Gastrocnemius medialis (tissue), 4 donors: ENCODE results near the gene MDGA2. TPM values are rescaled to one million over a fixed set of nuclear protein-coding genes. Genes with fewer than 3 reads are reported as not detected.

Experiments used
- ATAC-seq, 2 donors: fragments of 150-250 bp; one replicate each; pipeline ENCODE4 v1.9.1; 2016
- DNase-seq, 2 donors: peaks; one replicate each; pipeline ENCODE4 v3.0.0-alpha.2; 2019
- H3K27ac ChIP-seq, 4 donors: fragments of 200-600 bp; sonication (generic); 1 replicate in 1 of 4; 2 replicates in 3 of 4; pipeline ENCODE4 v1.5.1; 2016 to 2018; ENCODE audit warnings: mild to moderate bottlenecking in 2 of 4, moderate library complexity in 1 of 4
- H3K27me3 ChIP-seq, 3 donors: fragments of 200-600 bp; sonication (generic) in 2 of 3; 1 replicate in 1 of 3; 2 replicates in 2 of 3; pipeline versions ENCODE4 v1.5.1 to v1.6.0; 2016 to 2019; ENCODE audit warnings: mild to moderate bottlenecking in 1 of 3, moderate library complexity in 1 of 3
- H3K36me3 ChIP-seq, 2 donors: fragments of 200-600 bp; sonication (generic) in 1 of 2; one replicate each; pipeline ENCODE4 v1.5.1; 2017 to 2018
- H3K4me1 ChIP-seq, 2 donors: fragments of 200-600 bp; sonication (generic) in 1 of 2; one replicate each; pipeline ENCODE4 v1.5.1; 2016 to 2017; ENCODE audit warnings: mild to moderate bottlenecking in 2 of 2
- H3K4me3 ChIP-seq, 4 donors: fragments of 200-600 bp; sonication (generic) in 3 of 4; 1 replicate in 1 of 4; 2 replicates in 3 of 4; pipeline ENCODE4 v1.5.1; 2016 to 2019; ENCODE audit warnings: mild to moderate bottlenecking in 2 of 4
- H3K9me3 ChIP-seq, 3 donors: fragments of 200-600 bp; sonication (generic) in 2 of 3; 1 replicate in 1 of 3; 2 replicates in 2 of 3; pipeline ENCODE4 v1.5.1; 2016 to 2019
- CTCF ChIP-seq, 5 experiments: fragments of 450-650 bp in 3 of 5; fragments of 200-600 bp in 2 of 5; sonication (generic) in 2 of 5; IDR thresholded peaks in 4 of 5; conservative IDR thresholded peaks in 1 of 5; 1 replicate in 4 of 5; 2 replicates in 1 of 5; pipeline ENCODE4 v1.5.1; 2016 to 2019; ENCODE audit warnings: antibody characterized with exemption in 5 of 5, mild to moderate bottlenecking in 3 of 5, moderate library complexity in 3 of 5
- POLR2A ChIP-seq, 2 donors: fragments of 450-650 bp; IDR thresholded peaks; one replicate each; pipeline ENCODE4 v1.6.1; 2017; ENCODE audit warnings: antibody characterized with exemption in 2 of 2, mild to moderate bottlenecking in 2 of 2, moderate library complexity in 2 of 2
- in situ Hi-C, 4 donors: fragments of 200-750 bp; cut with MboI; loops; one replicate each; pipeline versions ENCODE4 v1.15.0 to v1.8.0; 2017; ENCODE audit warnings: low sequenced_read_pairs in 4 of 4
- intact Hi-C: fragments of 100-400 bp; cut with DNase I; formaldehyde crosslinking; loops from one replicate; pipeline ENCODE4 v1.15.1; 2023; ENCODE audit warnings: low total_unique reads
- total RNA-seq, 4 donors: library from RNA; depleted of rRNA; stranded (reverse); fragments of >200 nt; gene quantifications; one replicate each; pipeline versions ENCODE4 v1.1.0 to v1.2.3, GENCODE V29; 2016

MDGA2 gene
- total RNA-seq, 4 donors from 2014 or later, result not detected

GRCh38 chr14:47438650-47439140 lies 236.7 kb downstream of the MDGA2 start:
- Histone ChIP-seq H3K36me3 (no peaks in the 10 kb centered on the region), H3K4me1 (no peaks in the 10 kb centered on the region), H3K9me3 (no peaks in the 10 kb centered on the region), H3K27me3 (no peaks in the 10 kb centered on the region), H3K27ac (no peak overlapping the region), H3K4me3 (no peak overlapping the region)
- in situ Hi-C loops (no loop called here), intact Hi-C loops (no loop called here)
- TF ChIP-seq CTCF (IDR thresholded peaks at IDR 0.05 in 4 of 5, conservative IDR thresholded peaks at IDR 0.05 in 1 of 5), result no peak
- no peak for TF ChIP-seq POLR2A (IDR thresholded peaks at IDR 0.05)
- DNase-seq (no peak), ATAC-seq (no peak)

DNA sequence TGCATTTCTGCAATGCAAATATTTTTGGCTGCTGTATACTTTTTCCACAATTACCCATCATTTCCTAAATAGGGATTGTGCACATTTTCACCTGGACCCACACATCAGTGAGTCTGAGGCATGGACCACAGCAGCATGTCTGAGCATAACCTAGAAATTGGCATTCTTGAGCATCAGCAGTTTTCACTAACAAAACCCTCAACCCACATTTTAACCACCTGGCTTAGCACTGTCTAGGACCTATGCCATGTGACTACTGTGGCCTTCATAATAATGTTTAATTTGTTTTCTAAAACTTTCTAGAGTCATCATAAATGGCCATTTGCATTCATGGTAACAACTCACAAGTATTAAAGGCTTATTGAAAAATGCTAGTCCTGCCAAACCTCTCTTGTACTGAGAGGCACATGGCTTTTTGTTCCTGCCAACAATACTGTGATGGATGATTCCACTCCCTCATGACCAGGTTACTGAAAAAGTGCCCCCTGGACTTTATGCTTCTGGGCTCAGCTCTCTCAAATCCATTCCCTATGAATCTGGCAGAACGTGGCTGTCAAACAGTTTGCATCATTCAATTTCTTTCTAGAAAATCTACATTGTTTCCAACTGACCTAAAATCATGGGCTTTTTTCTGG lies 240.0 kb downstream of the MDGA2 start:
- Histone ChIP-seq H3K9me3 (no peaks in the 10 kb centered on the region), H3K4me3 (no peak overlapping the region), H3K4me1 (no peaks in the 10 kb centered on the region), H3K36me3 (no peaks in the 10 kb centered on the region), H3K27ac (no peak overlapping the region), H3K27me3 (no peaks in the 10 kb centered on the region)
- in situ Hi-C loops (no loop called here), intact Hi-C loops (no loop called here)
- TF ChIP-seq POLR2A (IDR thresholded peaks at IDR 0.05) (no peak), CTCF (IDR thresholded peaks at IDR 0.05 in 4 of 5, conservative IDR thresholded peaks at IDR 0.05 in 1 of 5) (no peak)
- ATAC-seq, result no peak
- no peak for DNase-seq

GRCh38 chr14:47427629-47428028 lies 247.8 kb downstream of the MDGA2 start:
- H3K4me3 ChIP-seq, result no peak overlapping the region
- no peaks in the 10 kb centered on the region for H3K9me3 ChIP-seq
- no peaks in the 10 kb centered on the region for H3K4me1 ChIP-seq
- no peaks in the 10 kb centered on the region for H3K27me3 ChIP-seq
- no peak overlapping the region for H3K27ac ChIP-seq
- DNase-seq, result no peak
- no peak for ATAC-seq
- in situ Hi-C loops (no loop called here), intact Hi-C loops (no loop called here)
- no peaks in the 10 kb centered on the region for H3K36me3 ChIP-seq
- TF ChIP-seq CTCF (IDR thresholded peaks at IDR 0.05 in 4 of 5, conservative IDR thresholded peaks at IDR 0.05 in 1 of 5), result no peak
- TF ChIP-seq POLR2A (IDR thresholded peaks at IDR 0.05), result no peak

GRCh38 chr14:47425302-47425701 lies 250.1 kb downstream of the MDGA2 start:
- no peaks in the 10 kb centered on the region for H3K4me1 ChIP-seq
- H3K27ac ChIP-seq, result no peak overlapping the region
- intact Hi-C loops (no loop called here), in situ Hi-C loops (no loop called here)
- no peak overlapping the region for H3K4me3 ChIP-seq
- DNase-seq (no peak), ATAC-seq (no peak)
- H3K27me3 ChIP-seq, result no peaks in the 10 kb centered on the region
- no peaks in the 10 kb centered on the region for H3K9me3 ChIP-seq
- no peaks in the 10 kb centered on the region for H3K36me3 ChIP-seq
- TF ChIP-seq POLR2A (IDR thresholded peaks at IDR 0.05) (no peak), CTCF (IDR thresholded peaks at IDR 0.05 in 4 of 5, conservative IDR thresholded peaks at IDR 0.05 in 1 of 5) (no peak)

DNA sequence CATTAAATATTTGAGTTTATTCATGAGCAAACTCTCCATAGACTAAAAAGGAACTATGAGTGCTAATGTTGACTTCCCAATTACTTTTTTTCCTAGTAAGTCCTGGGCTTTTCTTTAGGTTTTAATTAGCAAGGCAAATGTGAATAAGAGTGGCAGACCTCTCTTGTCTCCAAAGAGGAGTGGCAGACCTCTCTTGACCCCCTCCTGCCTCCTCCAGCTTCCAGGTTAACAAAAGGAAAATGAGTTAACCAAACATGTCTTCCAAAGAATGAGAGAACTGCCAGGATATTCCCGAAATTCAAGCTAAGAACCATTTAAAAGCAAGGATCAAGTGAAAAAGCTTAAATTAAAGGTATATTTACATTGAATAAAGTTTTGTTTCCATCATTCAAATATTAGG lies 253.2 kb downstream of the MDGA2 start:
- DNase-seq, result no peak

More for the DNA sequence above, 253.2 kb downstream of the MDGA2 start:
- in situ Hi-C loops (no loop called here), intact Hi-C loops (no loop called here)
- Histone ChIP-seq H3K9me3 (no peaks in the 10 kb centered on the region), H3K4me1 (no peaks in the 10 kb centered on the region), H3K27ac (no peak overlapping the region), H3K36me3 (no peaks in the 10 kb centered on the region), H3K27me3 (no peaks in the 10 kb centered on the region), H3K4me3 (no peak overlapping the region)
- no peak for TF ChIP-seq POLR2A (IDR thresholded peaks at IDR 0.05)
- TF ChIP-seq CTCF (IDR thresholded peaks at IDR 0.05 in 4 of 5, conservative IDR thresholded peaks at IDR 0.05 in 1 of 5), result no peak
- no peak for ATAC-seq
